Lung microvascular endothelial cell (primary cell): Measurements from ENCODE around the gene WDR88. TPM values are rescaled to one million over a fixed set of nuclear protein-coding genes. Genes with fewer than 3 reads are reported as not detected.
"Not testable (repeated sequence)": the region's sequence is repeated elsewhere in the genome, so short reads cannot be mapped to it uniquely, and the experiment has no call there.

Source experiments
- DNase-seq, 2 donors: peaks; one replicate each; pipeline versions ENCODE4 v3.0.0 to v3.0.0-alpha.2; 2010; ENCODE audit warnings: low read depth in 2 of 2
- total RNA-seq: library from RNA; depleted of rRNA; stranded (reverse); fragments of >200 nt; gene quantifications from 2 replicates; pipeline ENCODE4 v1.2.1, GENCODE V29; 2014

The WDR88 gene
- not detected in 2 replicates for total RNA-seq

DNA sequence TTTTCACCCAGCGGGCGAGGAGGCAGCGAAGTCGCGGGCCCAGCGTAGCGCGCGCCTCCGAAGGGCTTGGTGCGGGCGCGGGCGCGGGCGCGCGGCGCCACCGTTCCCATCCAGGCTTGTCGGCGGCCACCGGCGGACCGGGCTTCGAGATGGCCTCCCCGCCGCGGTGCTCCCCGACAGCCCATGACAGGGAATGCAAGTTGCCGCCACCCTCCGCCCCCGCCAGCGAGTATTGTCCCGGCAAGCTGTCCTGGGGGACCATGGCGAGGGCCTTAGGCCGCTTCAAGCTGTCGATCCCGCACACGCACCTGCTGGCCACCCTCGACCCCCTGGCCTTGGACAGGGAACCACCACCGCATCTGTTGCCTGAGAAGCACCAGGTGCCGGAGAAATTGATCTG, at the start of gene WDR88:
Gene WDR88 (plus strand): TSS at position 94 of the 400 bp plus-strand sequence. CDS start 56 bp downstream, at position 150.
- DNase-seq: no peak

GRCh38 chr19:33085570-33086128, 46.3 kb upstream of the WDR88 start:
- no peak for DNase-seq

GRCh38 chr19:33086955-33087354, 45.0 kb upstream of the WDR88 start:
- no peak for DNase-seq

DNA sequence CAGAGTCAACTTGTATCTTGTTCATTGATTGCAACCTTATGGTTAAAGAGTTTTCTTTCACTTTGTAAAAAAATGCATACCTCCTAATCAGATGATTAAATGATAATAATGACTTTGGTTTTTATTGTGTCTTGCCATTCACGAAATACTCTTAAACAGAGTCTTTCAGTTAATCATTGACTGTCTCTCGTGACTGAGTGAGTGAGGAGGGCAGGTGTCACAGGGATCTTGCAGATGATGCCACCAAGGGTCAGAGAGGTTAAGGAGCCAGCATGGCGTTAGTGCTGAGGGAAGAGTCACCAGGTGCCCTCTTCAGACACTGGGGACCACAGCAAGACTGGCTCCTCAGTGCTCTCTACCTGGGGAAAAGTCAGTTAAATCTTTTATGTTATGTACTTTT, 42.9 kb upstream of the WDR88 start:
- no peak for DNase-seq

DNA sequence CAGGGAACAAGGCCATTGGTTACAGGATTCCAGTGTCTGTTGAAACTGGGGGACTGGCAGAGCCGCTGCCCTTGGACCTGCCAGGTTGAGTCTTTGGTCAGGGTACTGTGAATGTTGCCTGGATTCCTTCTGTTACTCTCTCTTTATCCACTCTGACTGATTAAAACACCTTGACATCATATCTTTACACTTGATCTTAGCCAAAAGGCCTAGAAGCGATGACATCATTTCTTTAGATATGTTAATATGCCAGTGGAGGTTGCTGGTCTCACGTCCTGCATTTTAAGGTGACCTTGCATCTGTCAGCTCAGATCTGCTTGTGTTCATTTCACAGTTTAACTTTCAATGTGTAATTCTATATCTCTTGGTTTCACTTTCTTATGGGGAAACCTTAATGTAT, 41.7 kb upstream of the WDR88 start:
- no peak for DNase-seq

GRCh38 chr19:33093420-33094210, 38.3 kb upstream of the WDR88 start:
- DNase-seq: no peak

DNA sequence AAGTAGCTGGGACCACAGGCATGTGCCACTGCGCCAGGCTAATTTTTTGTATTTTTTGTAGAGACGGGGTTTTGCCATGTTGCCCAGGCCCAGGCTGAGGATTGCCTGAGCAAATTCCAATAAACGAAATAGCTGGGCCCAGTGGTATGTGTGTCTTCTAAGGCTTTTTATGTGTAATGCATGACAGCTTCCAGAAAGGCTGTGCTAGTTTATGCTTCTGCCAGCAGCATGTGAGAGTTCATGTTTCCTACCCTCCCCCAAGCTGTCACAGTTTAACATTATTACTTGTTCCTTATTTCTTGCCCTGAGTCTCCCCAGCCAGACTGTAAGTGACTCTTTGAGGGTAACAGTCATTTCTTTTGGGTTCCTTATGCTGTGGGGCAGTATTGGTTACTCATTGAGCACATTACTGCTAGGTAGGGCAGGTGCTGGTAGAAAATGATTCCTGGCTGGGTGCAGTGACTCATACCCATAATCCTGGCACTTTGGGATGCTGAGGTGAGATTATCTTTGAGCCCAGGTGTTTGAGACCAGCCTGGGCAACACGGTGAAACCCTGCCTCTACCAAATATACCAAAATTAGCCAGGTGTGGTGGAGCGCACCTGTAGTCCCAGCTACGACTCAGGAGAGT, 37.4 kb upstream of the WDR88 start:
- DNase-seq: no peak

- no peak for DNase-seq
Observed at GRCh38 chr19:33096005-33096404, 35.9 kb upstream of the WDR88 start.

- no peak for DNase-seq
Observed at GRCh38 chr19:33098055-33098534, 33.8 kb upstream of the WDR88 start.

- no peak for DNase-seq
Observed at GRCh38 chr19:33100894-33101644, 30.8 kb upstream of the WDR88 start.

DNA sequence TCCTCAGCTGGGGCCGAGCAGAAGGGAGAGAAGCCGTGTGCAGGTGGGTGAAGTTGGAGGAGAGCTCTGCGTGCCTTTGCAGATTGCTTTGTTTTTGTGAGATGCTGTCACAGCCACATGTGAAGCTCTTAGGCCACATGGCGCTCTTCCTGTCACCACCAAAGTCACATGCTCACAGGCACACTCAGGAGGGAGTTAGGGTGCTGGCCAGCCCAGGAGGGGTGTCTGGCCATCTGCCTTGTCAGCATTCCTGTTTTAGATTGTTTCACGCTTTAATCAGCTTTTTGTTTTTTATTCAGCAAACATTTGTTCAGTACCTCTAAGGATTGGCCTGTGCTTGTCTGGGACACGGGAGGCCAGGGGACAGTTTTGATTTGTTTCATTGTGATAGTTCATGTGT, 29.0 kb upstream of the WDR88 start:
- DNase-seq: no peak

GRCh38 chr19:33108161-33108560, 23.8 kb upstream of the WDR88 start:
- DNase-seq: no peak

DNA sequence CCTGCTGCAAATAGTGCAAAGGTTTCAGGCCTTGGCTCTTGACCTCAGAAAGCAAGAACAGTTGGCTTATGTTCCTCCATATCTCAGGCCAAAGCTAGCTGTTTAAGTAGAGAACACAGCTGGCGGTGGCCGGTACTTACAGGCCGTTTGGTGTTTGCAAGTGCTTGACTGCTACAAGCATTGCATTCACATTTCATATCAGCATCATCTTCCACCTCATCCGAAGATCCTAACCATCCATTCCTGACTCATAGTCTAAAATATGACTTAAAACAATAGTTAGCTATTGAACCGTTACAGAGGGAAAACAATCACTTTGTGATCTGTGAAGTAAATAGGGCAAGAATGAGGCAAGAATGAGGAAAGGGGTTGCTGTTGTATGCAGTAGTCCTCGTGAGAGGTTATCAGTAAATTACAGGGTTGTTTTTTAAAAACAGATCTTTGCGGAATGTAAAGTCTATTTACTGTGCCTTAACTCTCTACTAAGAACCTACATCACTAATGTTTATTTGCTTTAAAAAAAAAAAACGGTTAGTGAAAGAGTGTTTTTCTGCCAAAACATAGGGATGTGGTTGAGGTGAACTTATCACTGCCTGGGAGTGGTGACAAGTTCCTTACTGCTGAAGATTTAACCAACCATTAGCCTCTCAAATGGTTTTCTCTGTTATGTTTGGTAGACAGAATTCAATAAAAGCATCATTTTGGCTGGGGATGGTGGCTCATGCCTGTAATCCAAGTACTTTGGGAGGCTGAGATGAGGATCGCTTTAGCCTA, 21.6 kb upstream of the WDR88 start:
- peak in 1 of 2 donors; percentile 17 for DNase-seq

DNA sequence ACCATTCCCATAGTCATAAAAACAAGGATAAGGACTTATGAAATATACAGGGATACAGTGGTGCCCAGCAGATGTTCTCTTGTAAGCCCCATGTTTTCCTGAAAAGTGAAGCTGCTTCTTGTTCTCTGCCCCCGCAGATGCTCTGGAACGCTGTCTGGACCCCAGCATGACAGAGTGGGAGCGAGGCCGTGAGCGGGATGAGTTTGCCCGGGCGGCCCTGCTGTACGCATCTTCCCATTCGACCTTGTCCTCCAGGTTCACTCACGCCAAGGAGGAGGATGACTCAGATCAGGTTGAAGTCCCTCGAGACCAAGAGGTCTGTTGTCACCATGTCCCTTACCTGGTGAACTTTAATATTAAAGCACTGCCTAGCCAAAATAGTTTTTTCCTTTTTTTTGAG, 20.3 kb upstream of the WDR88 start:
- DNase-seq: no peak

- no peak for DNase-seq
Observed at GRCh38 chr19:33114312-33114711, 17.6 kb upstream of the WDR88 start.

GRCh38 chr19:33117501-33117900, 14.4 kb upstream of the WDR88 start:
- no peak for DNase-seq

GRCh38 chr19:33118643-33119042, 13.3 kb upstream of the WDR88 start:
- no peak for DNase-seq

DNA sequence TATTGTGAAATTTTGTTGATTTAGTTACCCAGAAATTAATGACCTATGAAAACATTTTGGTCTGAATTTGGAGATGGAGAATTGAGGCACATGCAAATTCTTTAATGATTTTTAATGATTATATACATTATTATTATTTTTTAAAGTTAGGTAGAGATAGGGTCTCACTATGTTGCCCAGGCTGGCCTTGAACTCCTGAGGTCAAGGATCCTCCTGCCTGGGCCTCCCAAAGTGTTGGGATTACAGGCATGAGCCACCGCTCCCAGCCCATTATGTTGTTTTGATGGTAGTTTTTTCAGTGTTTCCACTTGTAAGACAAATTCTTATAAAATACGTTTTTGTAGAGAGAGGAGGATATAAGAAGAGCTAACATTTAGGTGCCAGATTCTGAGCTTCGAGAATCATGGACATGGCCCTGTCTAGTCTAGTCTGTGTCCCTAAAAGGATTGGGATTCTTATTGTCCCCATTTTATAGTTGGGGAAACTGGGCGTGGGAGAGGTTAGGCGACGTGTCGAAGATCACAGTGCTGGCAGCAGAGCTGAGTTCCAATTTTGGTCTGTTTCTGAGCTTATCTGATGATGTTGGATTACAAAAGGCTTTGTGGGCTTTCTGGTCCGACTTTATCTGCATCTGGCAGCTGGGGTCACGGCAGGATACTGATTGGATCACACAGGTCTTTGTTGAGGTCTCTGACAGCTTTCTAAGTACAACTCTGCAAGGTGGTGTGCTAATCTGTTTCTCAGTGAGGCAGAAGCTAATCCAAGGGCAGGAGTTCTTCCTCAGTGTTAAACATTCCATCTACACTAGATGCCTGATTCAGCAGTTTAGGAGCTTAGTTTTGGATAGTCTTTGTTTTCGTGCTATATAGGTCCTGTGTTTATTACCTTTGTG, 7.5 kb upstream of the WDR88 start:
- DNase-seq: no peak

- DNase-seq: peak; percentile 71 to 80
Observed at GRCh38 chr19:33125929-33126388, 6.0 kb upstream of the WDR88 start.

DNA sequence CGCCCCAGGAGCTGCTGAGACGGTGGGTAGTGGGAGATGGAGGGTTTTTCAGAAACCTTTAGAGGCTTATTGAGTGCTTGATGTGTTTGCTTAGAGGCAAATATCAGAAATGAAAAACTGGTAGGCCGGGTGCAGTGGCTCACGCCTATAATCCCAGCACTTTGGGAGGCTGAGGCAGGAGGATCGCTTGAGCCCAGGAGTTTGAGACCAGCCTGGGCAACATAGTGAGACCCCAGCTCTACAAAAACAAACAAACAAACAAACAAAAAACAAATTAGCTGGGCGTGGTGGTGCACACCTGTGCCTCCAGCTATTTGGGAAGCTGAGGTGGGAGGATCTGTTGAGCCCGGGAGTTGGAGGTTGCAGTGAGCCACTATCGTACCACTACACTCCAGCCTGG, 5.2 kb upstream of the WDR88 start:
- DNase-seq: not testable (repeated sequence)
